H1 (cell line): ENCODE data around the gene MYLIP. TPM values are rescaled to one million over a fixed set of nuclear protein-coding genes. Genes with fewer than 3 reads are reported as not detected.

Experiments used
- CTCF ChIA-PET: fragments of 300-600 bp; sonication (Branson Sonifier 250); formaldehyde crosslinking; loops from one replicate; lab custom pipeline; 2021; ENCODE audit not compliant: partially characterized antibody; lab: Charles Lee
- POLR2A ChIA-PET: fragments of 300-600 bp; sonication (Branson Sonifier 250); formaldehyde crosslinking; loops from one replicate; lab custom pipeline; 2021; ENCODE audit warnings: inconsistent platforms; ENCODE audit not compliant: partially characterized antibody; lab: Charles Lee
- DNase-seq, 2 experiments: peaks; one replicate each; pipeline versions ENCODE4 v3.0.0 to v3.0.0-alpha.2; 2010 to 2022; ENCODE audit warnings: low spot score in 2 of 2, low read depth in 1 of 2, mixed read lengths in 1 of 2
- FAIRE-seq: peaks from 2 replicates; lab custom pipeline; 2011; peaks lifted over from hg19 to GRCh38; lab: Jason Lieb, UNC
- H2AFZ ChIP-seq: 2 replicates; pipeline ENCODE4 v1.8.1; 2012; ENCODE audit warnings: low read length, inconsistent platforms
- H2AK5ac ChIP-seq: 2 replicates; pipeline ENCODE4 v1.6.1; 2013; ENCODE audit warnings: low read depth, low read length
- H2BK120ac ChIP-seq: replicated peaks from 2 replicates; pipeline ENCODE3; 2013; ENCODE audit warnings: low read depth, low read length, inconsistent platforms
- H2BK12ac ChIP-seq: 2 replicates; pipeline ENCODE4 v1.6.1; 2013; ENCODE audit warnings: low read depth, low read length
- H2BK15ac ChIP-seq: 2 replicates; pipeline ENCODE4 v1.6.1; 2013; ENCODE audit warnings: low read length
- H2BK20ac ChIP-seq: 2 replicates; pipeline ENCODE4 v1.6.1; 2013; ENCODE audit warnings: low read length
- H2BK5ac ChIP-seq: 2 replicates; pipeline ENCODE4 v1.6.1; 2013; ENCODE audit warnings: low read depth, low read length
- H3K14ac ChIP-seq: 2 replicates; pipeline ENCODE4 v1.6.1; 2013; ENCODE audit warnings: inconsistent platforms; ENCODE audit not compliant: insufficient read length
- H3K18ac ChIP-seq: 2 replicates; pipeline ENCODE4 v1.6.1; 2013; ENCODE audit warnings: low read length; ENCODE audit errors: extremely low read depth
- H3K23ac ChIP-seq: 2 replicates; pipeline ENCODE4 v1.6.1; 2013; ENCODE audit warnings: inconsistent platforms; ENCODE audit not compliant: insufficient read length
- H3K23me2 ChIP-seq: 2 replicates; pipeline ENCODE4 v1.6.1; 2013; ENCODE audit warnings: low read depth, low read length
- H3K27ac ChIP-seq: 2 replicates; pipeline ENCODE4 v1.6.1; 2011; ENCODE audit warnings: low read depth, low read length, inconsistent platforms
- H3K27me3 ChIP-seq, 4 experiments: replicated peaks in 1 of 4; 1 replicate in 1 of 4; 2 replicates in 3 of 4; pipeline versions ENCODE4 v1.6.1 to v1.8.1; 2011 to 2013; ENCODE audit warnings: low read length in 3 of 4, mild to moderate bottlenecking in 3 of 4, inconsistent platforms in 2 of 4, mixed read lengths in 2 of 4, moderate library complexity in 1 of 4; ENCODE audit not compliant: control insufficient read depth in 3 of 4, insufficient read depth in 3 of 4; ENCODE audit errors: extremely low read depth in 1 of 4
- H3K36me3 ChIP-seq, 4 experiments: 2 replicates each; pipeline versions ENCODE4 v1.6.1 to v1.8.1; 2011 to 2013; ENCODE audit warnings: mild to moderate bottlenecking in 4 of 4, low read length in 3 of 4, moderate library complexity in 2 of 4, control low read depth in 1 of 4, inconsistent platforms in 1 of 4; ENCODE audit not compliant: insufficient read depth in 4 of 4, control insufficient read depth in 2 of 4
- H3K4ac ChIP-seq: replicated peaks from 2 replicates; pipeline ENCODE3; 2013; ENCODE audit warnings: low read length, low read depth, mixed read lengths, inconsistent platforms; ENCODE audit not compliant: insufficient read length
- H3K4me1 ChIP-seq, 4 experiments: replicated peaks in 1 of 4; 1 replicate in 1 of 4; 2 replicates in 3 of 4; pipeline versions ENCODE4 v1.6.1 to v1.8.1; 2011 to 2013; ENCODE audit warnings: low read length in 3 of 4, inconsistent platforms in 2 of 4, mixed read lengths in 1 of 4; ENCODE audit not compliant: insufficient read depth in 4 of 4, control insufficient read depth in 3 of 4
- H3K4me2 ChIP-seq, 2 experiments: 2 replicates each; pipeline versions ENCODE4 v1.6.1 to v1.8.1; 2011 to 2013; ENCODE audit warnings: low read depth in 2 of 2, low read length in 2 of 2, control low read depth in 1 of 2, inconsistent platforms in 1 of 2, mild to moderate bottlenecking in 1 of 2; ENCODE audit not compliant: insufficient read depth in 1 of 2
- H3K4me3 ChIP-seq, 4 experiments: fragments of 200-600, 300-600 bp in 1 of 4; sonication (generic), shearing (Covaris generic), sonication (Bioruptor Twin) in 1 of 4; 2 replicates each; pipeline versions ENCODE4 v1.5.1 to v1.8.1; 2011 to 2016; ENCODE audit warnings: low read length in 4 of 4, low read depth in 3 of 4, control low read depth in 2 of 4, inconsistent platforms in 2 of 4, mild to moderate bottlenecking in 2 of 4, mixed read lengths in 1 of 4, moderate library complexity in 1 of 4; ENCODE audit not compliant: insufficient read depth in 2 of 4; ENCODE audit errors: extremely low read depth in 1 of 4
- H3K56ac ChIP-seq: replicated peaks from 2 replicates; pipeline ENCODE3; 2013; ENCODE audit warnings: low read depth, mild to moderate bottlenecking, mixed read lengths, low read length, inconsistent platforms; ENCODE audit not compliant: insufficient read length
- H3K79me1 ChIP-seq: 2 replicates; pipeline ENCODE4 v1.6.1; 2013; ENCODE audit warnings: low read depth, low read length, control low read depth
- H3K79me2 ChIP-seq, 2 experiments: 2 replicates each; pipeline versions ENCODE4 v1.6.1 to v1.8.1; 2012 to 2013; ENCODE audit warnings: low read length in 2 of 2, mild to moderate bottlenecking in 2 of 2, inconsistent platforms in 1 of 2; ENCODE audit not compliant: insufficient read depth in 2 of 2, control insufficient read depth in 1 of 2
- H3K9ac ChIP-seq, 4 experiments: replicated peaks in 1 of 4; 1 replicate in 1 of 4; 2 replicates in 3 of 4; pipeline versions ENCODE4 v1.6.1 to v1.8.1; 2011 to 2013; ENCODE audit warnings: low read depth in 3 of 4, low read length in 3 of 4, control low read depth in 2 of 4, mild to moderate bottlenecking in 2 of 4, moderate library complexity in 2 of 4, inconsistent platforms in 1 of 4; ENCODE audit errors: extremely low read depth in 1 of 4
- H3K9me3 ChIP-seq, 2 experiments: 2 replicates each; pipeline versions ENCODE4 v1.6.1 to v1.8.1; 2012 to 2013; ENCODE audit warnings: mild to moderate bottlenecking in 2 of 2, moderate library complexity in 2 of 2, control low read depth in 1 of 2, inconsistent platforms in 1 of 2, low read depth in 1 of 2, low read length in 1 of 2, mixed read lengths in 1 of 2; ENCODE audit not compliant: insufficient read depth in 2 of 2
- H4K20me1 ChIP-seq, 2 experiments: replicated peaks in 1 of 2; 2 replicates each; pipeline versions ENCODE3 to v1.8.1; 2011 to 2013; ENCODE audit warnings: inconsistent platforms in 2 of 2, low read length in 2 of 2, mild to moderate bottlenecking in 1 of 2; ENCODE audit not compliant: insufficient read depth in 2 of 2, control insufficient read depth in 1 of 2
- H4K5ac ChIP-seq: 2 replicates; pipeline ENCODE4 v1.6.1; 2013; ENCODE audit warnings: low read length, low read depth, mixed read lengths, inconsistent platforms; ENCODE audit not compliant: insufficient read length
- H4K8ac ChIP-seq: 2 replicates; pipeline ENCODE4 v1.8.0; 2013; ENCODE audit warnings: mild to moderate bottlenecking, moderate library complexity, low read length, inconsistent platforms; ENCODE audit not compliant: insufficient read depth; ENCODE audit errors: extremely low read depth
- H4K91ac ChIP-seq: replicated peaks from 2 replicates; pipeline ENCODE3; 2013; ENCODE audit warnings: low read length, mixed read lengths, inconsistent platforms; ENCODE audit not compliant: insufficient read length
- POLR2A ChIP-seq, 2 experiments: IDR thresholded peaks; 1 replicate in 1 of 2; 2 replicates in 1 of 2; pipeline ENCODE4 v1.6.1; 2011; ENCODE audit warnings: low read depth in 2 of 2, low read length in 2 of 2, mild to moderate bottlenecking in 2 of 2; ENCODE audit errors: control extremely low read depth in 1 of 2
- POLR2AphosphoS5 ChIP-seq: IDR thresholded peaks from 2 replicates; pipeline ENCODE4 v1.6.1; 2011; ENCODE audit warnings: low read depth, low read length
- WGBS, 2 experiments: shearing (Covaris generic) in 1 of 2; methylation state at CpG; one replicate each; pipeline versions ENCODE4 v1.1.6 to v1.1.7; 2013 to 2015; ENCODE audit warnings: low lambda C conversion rate in 2 of 2, mixed read lengths in 2 of 2, inconsistent platforms in 1 of 2, low coverage in 1 of 2, missing lambda C conversion rate in 1 of 2; ENCODE audit not compliant: insufficient replicate concordance in 2 of 2, insufficient coverage in 1 of 2, insufficient read length in 1 of 2; ENCODE audit errors: extremely low coverage in 1 of 2, missing lambda C conversion rate in 1 of 2; 5-methylcytosine and 5-hydroxymethylcytosine counted together
- polyA plus RNA-seq, 7 experiments: library from polyadenylated mRNA; depleted of rRNA in 3 of 7; stranded (reverse) in 5 of 7; unstranded in 2 of 7; fragments of >200 nt in 5 of 7; fragments of 200-250 nt in 2 of 7; gene quantifications; 1 replicate in 5 of 7; 2 replicates in 1 of 7; 4 replicates in 1 of 7; pipeline versions ENCODE4 v1.2.1 to v1.2.3, GENCODE V29; 2011 to 2013; ENCODE audit warnings: missing spikeins in 2 of 7, mixed read lengths in 2 of 7
- total RNA-seq: library from RNA; stranded (reverse); fragmentation: NEBNext Ultra II Directional; extraction: Animal tissue kit (Norgen Biotek cat#: 25700); gene quantifications from 2 replicates; pipeline ENCODE4 v1.2.1, GENCODE V29; 2021

The MYLIP gene
- total and polyA plus RNA-seq, 2 of the 8 experiments (the other 6 are each of a cell fraction or from before 2014, with no cell fraction given): 21.1 to 26.9 TPM

DNA sequence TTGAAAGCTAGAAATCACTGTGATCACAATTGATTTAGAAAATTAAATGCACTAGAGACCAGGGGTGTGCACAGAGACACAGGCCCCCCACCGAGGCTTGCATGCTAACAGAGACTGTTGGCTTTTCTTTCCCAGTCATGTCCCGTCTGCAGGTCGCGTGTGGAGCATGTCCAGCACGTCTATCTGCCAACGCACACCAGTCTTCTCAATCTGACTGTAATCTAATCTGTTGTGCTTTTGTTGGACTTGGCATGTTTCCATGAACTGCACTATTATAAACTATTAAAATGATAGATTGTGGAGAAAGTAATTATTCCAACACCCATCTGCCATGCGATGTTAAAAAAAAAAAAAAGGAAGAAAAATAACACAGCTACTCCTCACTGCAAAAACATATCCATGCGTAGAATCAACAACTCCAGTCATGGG lies 17.7 kb downstream of the MYLIP start:
- Histone ChIP-seq H4K5ac (no peak overlapping the region), H4K91ac (no peak overlapping the region), H3K79me2 (peaks cover 0 to 27% of the 10 kb centered on the region in 2 experiments; a peak in 2 of 4 replicates), H2BK120ac (no peak overlapping the region), H3K23me2 (no peaks in the 10 kb centered on the region), H2AFZ (no peak overlapping the region), H3K23ac (no peak overlapping the region), H2BK12ac (no peak overlapping the region), H3K4me1 (no peaks in the 10 kb centered on the region; a peak in 1 of 7 replicates), H3K27me3 (no peaks in the 10 kb centered on the region), H3K27ac (no peak overlapping the region), H4K8ac (no peak overlapping the region), H2BK20ac (no peak overlapping the region), H3K4me3 (no peak overlapping the region), H3K18ac (no peak overlapping the region), H3K9ac (no peak overlapping the region), H3K4me2 (no peak overlapping the region), H2BK15ac (no peak overlapping the region), H2AK5ac (no peak overlapping the region), H3K36me3 (peaks cover 17 to 80% (median 56%) of the 10 kb centered on the region in 4 experiments), H3K14ac (no peak overlapping the region), H3K79me1 (no peaks in the 10 kb centered on the region; the same call in 1 of the 2 replicates), H3K4ac (no peak overlapping the region), H3K9me3 (no peaks in the 10 kb centered on the region), H4K20me1 (peaks cover 0 to 13% of the 10 kb centered on the region in 2 experiments), H3K56ac (no peak overlapping the region), H2BK5ac (no peak overlapping the region)
- ChIA-PET CTCF (interaction anchor here (0.9 to 2.4 kb wide), 6 partner anchors 10 to 455 kb away, joined by 3 to 7 read pairs (median 4); partner anchors contain the start of gene MYLIP), POLR2A (interaction anchor here (0.6 to 8.7 kb wide), 4 partner anchors 9 to 137 kb away, joined by 3 to 70 read pairs (median 8); partner anchors contain the start of gene MYLIP)
- TF ChIP-seq POLR2AphosphoS5 (no peak), POLR2A (IDR thresholded peaks at IDR 0.05; ENCODE audit: control extremely low read depth in 1 of 2, low read depth in 2 of 2, low read length in 2 of 2) (no peak)
- WGBS, 2 experiments: 96% methylated on average over 8 of the region's 8 CpGs; no CpG with 5 or more reads in 1 of the 2 experiments
- DNase-seq: no peak
- no peak for FAIRE-seq
